Heart left ventricle (tissue), 16 donors: ENCODE measurements around the gene HSBP1L1. TPM values are rescaled to one million over a fixed set of nuclear protein-coding genes. Genes with fewer than 3 reads are reported as not detected.

Source experiments
- ATAC-seq, 4 donors: fragments of 200-7000 bp; cut with Tn5 transposase; one replicate each; pipeline ENCODE4 v1.9.1; 2020 to 2022; ENCODE audit warnings: moderate library complexity in 4 of 4, mild to moderate bottlenecking in 3 of 4, moderate number of reproducible peaks in 1 of 4
- DNase-seq, 5 donors: peaks; one replicate each; pipeline ENCODE4 v3.0.0-alpha.2; 2020
- H3K27ac ChIP-seq, 12 donors: fragments of 200-600 bp; sonication (generic) in 4 of 12; one replicate each; pipeline versions ENCODE4 v1.5.0 to v1.8.0; 2016 to 2022; ENCODE audit warnings: mild to moderate bottlenecking in 2 of 12
- H3K27me3 ChIP-seq, 9 donors: fragments of 200-600 bp; sonication (generic) in 2 of 9; one replicate each; pipeline versions ENCODE4 v1.5.1 to v1.8.0; 2016 to 2022; ENCODE audit warnings: mild to moderate bottlenecking in 3 of 9
- H3K36me3 ChIP-seq, 9 donors: fragments of 200-600 bp; sonication (generic) in 2 of 9; one replicate each; pipeline versions ENCODE4 v1.5.0 to v1.8.0; 2018 to 2022; ENCODE audit warnings: mild to moderate bottlenecking in 2 of 9
- H3K4me1 ChIP-seq, 12 donors: fragments of 200-600 bp; sonication (generic) in 4 of 12; one replicate each; pipeline versions ENCODE4 v1.5.0 to v1.8.0; 2016 to 2022; ENCODE audit warnings: mild to moderate bottlenecking in 3 of 12
- H3K4me3 ChIP-seq, 12 donors: fragments of 200-600 bp; sonication (generic) in 4 of 12; one replicate each; pipeline versions ENCODE4 v1.5.0 to v1.8.0; 2017 to 2022; ENCODE audit warnings: mild to moderate bottlenecking in 9 of 12, moderate library complexity in 4 of 12
- H3K9me3 ChIP-seq, 12 donors: fragments of 200-600 bp; sonication (generic) in 4 of 12; one replicate each; pipeline versions ENCODE4 v1.5.0 to v1.8.0; 2016 to 2022; ENCODE audit warnings: mild to moderate bottlenecking in 1 of 12
- CTCF ChIP-seq, 12 donors: fragments of 200-600 bp; sonication (generic) in 4 of 12; IDR thresholded peaks; one replicate each; pipeline versions ENCODE4 v1.5.0 to v1.8.0; 2018 to 2022; ENCODE audit warnings: antibody characterized with exemption in 12 of 12, mild to moderate bottlenecking in 5 of 12
- POLR2A ChIP-seq, 2 donors: fragments of 450-650 bp; IDR thresholded peaks; one replicate each; pipeline ENCODE4 v1.6.1; 2017; ENCODE audit warnings: antibody characterized with exemption in 2 of 2, mild to moderate bottlenecking in 2 of 2, moderate library complexity in 2 of 2
- WGBS, 4 donors: extraction: QIAGEN DNeasy Blood & Tissue Kit in 2 of 4; methylation state at CpG; one replicate each; pipeline versions ENCODE4 v1.1.5 to v1.1.7; 2013 to 2018; 5-methylcytosine and 5-hydroxymethylcytosine counted together
- intact Hi-C, 10 donors: fragments of 100-400 bp; cut with DNase I; formaldehyde crosslinking; loops; one replicate each; pipeline versions ENCODE4 v1.11.1 to v1.14.2; 2022
- polyA plus RNA-seq, 2 donors: library from polyadenylated mRNA; stranded (reverse); fragments of 200-250 nt; gene quantifications; one replicate each; pipeline ENCODE4 v1.2.3, GENCODE V29; 2013
- total RNA-seq, 9 donors: library from RNA; depleted of rRNA in 2 of 9; stranded (reverse); fragments of >200 nt in 2 of 9; fragmentation: NEBNext Ultra II Directional in 3 of 9; extraction: Animal tissue kit (Norgen Biotek cat#: 25700) in 3 of 9; gene quantifications; one replicate each; pipeline versions ENCODE4 v1.1.0 to v1.2.4, GENCODE V29; 2016 to 2023
- donor health status: ischemic (EF 13 %, LVEDD 7.1; RV severe dilation, severe dysfunction).
- donor health status: healthy with polysubstance abuse.
- donor health status: DM: no; HTN: yes; CAD: no.
- donor health status: DM: no; HTN: no; CAD: no.
- donor health status: ischemic (EF 25% LVEDD 6.9; RV normal size, moderate dysfunction).
- donor health status: ischemic (EF 25% LVEDD 5.7; RV mildly dilated, moderate dysfunction).
- donor health status: healthy.
- donor health status: DM: yes; HTN: yes; CAD: no.
- donor health status: ischemic (EF 35%, LVEDD 5.7; RV mildly dilated, moderate dysfunction).
- donor health status: nonischemic (EF 11% LVEDD 7.7; RV severe dilation, severe dysfunction).
- donor health status: DM: yes; HTN: yes; CAD: no.
- donor health status: PGD.
- donor health status: ischemic (EF 29% LVEDD 5.4; RV normal size, mild dysfunction).
- donor health status: nonischemic (EF 23%, LVEDD 6.1; RV moderate dilation, normal function).

HSBP1L1 gene
- total and polyA plus RNA-seq, 11 donors: 3.6 to 27.5 (median 7.1) TPM

GRCh38 chr18:79918615-79919011 lies 45.8 kb upstream of the HSBP1L1 start:
- no peaks in the 10 kb centered on the region for H3K9me3 ChIP-seq
- intact Hi-C loops: loop anchor here in 1 of 10 donors (10.0 kb wide), 1 partner anchor 544 kb away; no protein-coding TSS in a partner anchor
- 96 to 98% (median 97%) methylated on average over 15 to 20 of the region's 20 CpGs for WGBS, 4 donors
- no peak overlapping the region for H3K4me3 ChIP-seq
- ATAC-seq (no peak), DNase-seq (peak in 2 of 5 donors; percentile 16 to 61)
- H3K27ac ChIP-seq: no peak overlapping the region
- peaks cover 0 to 1% (median 0%) of the 10 kb centered on the region in 12 donors for H3K4me1 ChIP-seq
- peaks cover 0 to 53% (median 29%) of the 10 kb centered on the region in 9 donors for H3K36me3 ChIP-seq
- TF ChIP-seq POLR2A (IDR thresholded peaks at IDR 0.05) (no peak), CTCF (IDR thresholded peaks at IDR 0.05) (no peak)
- H3K27me3 ChIP-seq: no peaks in the 10 kb centered on the region

GRCh38 chr18:79919089-79919488 lies 45.4 kb upstream of the HSBP1L1 start:
- H3K9me3 ChIP-seq: no peaks in the 10 kb centered on the region
- WGBS, 4 donors: 97 to 99% (median 98%) methylated on average over 19 of the region's 19 CpGs
- ATAC-seq: no peak
- intact Hi-C loops: loop anchor here in 1 of 10 donors (10.0 kb wide), 1 partner anchor 544 kb away; no protein-coding TSS in a partner anchor
- H3K27me3 ChIP-seq: no peaks in the 10 kb centered on the region
- TF ChIP-seq CTCF (IDR thresholded peaks at IDR 0.05): no peak
- no peak overlapping the region for H3K4me3 ChIP-seq
- no peak overlapping the region for H3K27ac ChIP-seq
- peaks cover 0 to 53% (median 32%) of the 10 kb centered on the region in 9 donors for H3K36me3 ChIP-seq
- peak in 1 of 5 donors; percentile 9 for DNase-seq
- peaks cover 0 to 6% (median 0%) of the 10 kb centered on the region in 12 donors for H3K4me1 ChIP-seq

DNA sequence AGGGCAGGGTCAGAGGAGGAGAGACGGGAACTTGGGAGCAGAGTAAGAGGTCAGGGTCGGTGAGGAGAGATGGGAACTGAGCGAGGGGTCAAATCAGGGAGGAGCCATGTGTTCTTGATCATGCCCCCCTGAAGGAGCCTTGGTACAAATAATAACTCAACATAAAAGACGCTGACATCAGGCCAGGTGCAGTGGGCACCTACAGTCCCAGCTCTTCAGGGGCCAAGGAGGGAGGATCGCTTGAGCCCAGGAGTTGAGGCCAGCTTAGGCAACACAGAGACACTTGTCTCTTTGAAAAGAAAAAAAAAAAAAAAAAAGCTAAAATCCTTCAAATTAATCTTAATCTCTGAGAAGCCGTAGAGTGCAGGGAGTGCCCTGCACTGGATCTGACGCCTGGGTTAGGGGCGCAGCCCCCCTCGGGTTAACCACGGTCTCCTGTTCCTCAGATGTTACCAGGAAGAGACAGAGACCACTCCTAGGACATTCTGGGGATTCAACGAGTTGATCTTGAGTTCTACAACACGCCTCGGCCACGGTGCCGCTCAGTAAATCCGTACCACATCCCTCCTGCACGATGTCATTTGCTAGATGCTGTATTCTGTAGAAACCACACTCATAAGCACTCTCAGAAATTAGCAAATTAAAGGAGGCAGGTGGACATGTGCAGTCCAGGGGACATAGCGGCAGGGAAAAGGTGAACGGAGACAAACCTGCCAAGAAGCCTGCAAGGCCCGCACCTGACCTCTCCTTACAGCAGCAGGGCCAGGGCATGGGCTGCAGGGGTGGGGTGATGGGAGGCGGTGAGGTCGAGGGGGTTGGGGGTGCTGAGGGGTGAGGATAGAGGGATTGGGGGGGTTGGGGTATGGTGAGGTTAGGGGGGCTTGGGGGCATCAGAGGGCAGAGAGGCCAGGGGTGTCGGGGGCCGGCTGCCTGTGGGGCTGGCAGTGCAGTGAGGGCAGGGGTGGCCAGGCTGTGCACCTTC lies 42.2 kb upstream of the HSBP1L1 start:
- H3K4me1 ChIP-seq: peaks cover 0 to 20% (median 7%) of the 10 kb centered on the region in 12 donors
- ATAC-seq (peak in 1 of 4 donors; percentile 8), DNase-seq (peak in 2 of 5 donors; percentile 10 to 12)
- H3K4me3 ChIP-seq: no peak overlapping the region
- H3K9me3 ChIP-seq: no peaks in the 10 kb centered on the region
- intact Hi-C loops: no loop called here
- TF ChIP-seq POLR2A (IDR thresholded peaks at IDR 0.05) (no peak), CTCF (IDR thresholded peaks at IDR 0.05) (no peak)
- no peaks in the 10 kb centered on the region for H3K27me3 ChIP-seq
- H3K36me3 ChIP-seq: peaks cover 0 to 48% (median 14%) of the 10 kb centered on the region in 9 donors
- 94 to 98% (median 96%) methylated on average over 22 to 24 of the region's 24 CpGs for WGBS, 4 donors
- no peak overlapping the region for H3K27ac ChIP-seq

GRCh38 chr18:79922971-79923411 lies 41.5 kb upstream of the HSBP1L1 start:
- Histone ChIP-seq H3K4me3 (no peak overlapping the region), H3K9me3 (no peaks in the 10 kb centered on the region), H3K4me1 (peaks cover 0 to 20% (median 7%) of the 10 kb centered on the region in 12 donors), H3K27ac (no peak overlapping the region), H3K36me3 (peaks cover 0 to 45% (median 12%) of the 10 kb centered on the region in 9 donors), H3K27me3 (no peaks in the 10 kb centered on the region)
- intact Hi-C loops: no loop called here
- 70 to 81% (median 76%) methylated on average over 17 of the region's 17 CpGs for WGBS, 4 donors
- ATAC-seq: peak in 1 of 4 donors; percentile 7
- TF ChIP-seq CTCF (IDR thresholded peaks at IDR 0.05) (no peak), POLR2A (IDR thresholded peaks at IDR 0.05) (no peak)
- peak in 3 of 5 donors; percentile 15 to 55 (median 16) for DNase-seq
